Esophagus (tissue), 2 donors: ENCODE data around the gene UGT1A7. TPM values are rescaled to one million over a fixed set of nuclear protein-coding genes. Genes with fewer than 3 reads are reported as not detected.

Source experiments
- H3K27ac ChIP-seq, 2 donors: one replicate each; pipeline ENCODE4 v1.5.1; 2013; ENCODE audit warnings: low read depth in 2 of 2, mild to moderate bottlenecking in 2 of 2, inconsistent platforms in 1 of 2, low read length in 1 of 2, moderate library complexity in 1 of 2
- H3K27me3 ChIP-seq, 2 donors: one replicate each; pipeline ENCODE4 v1.6.1; 2013; ENCODE audit warnings: low read length in 2 of 2, control low read depth in 1 of 2, mild to moderate bottlenecking in 1 of 2; ENCODE audit not compliant: insufficient read depth in 2 of 2, control insufficient read depth in 1 of 2
- H3K36me3 ChIP-seq, 2 donors: one replicate each; pipeline ENCODE4 v1.6.1; 2013; ENCODE audit warnings: low read length in 1 of 2; ENCODE audit not compliant: control insufficient read depth in 2 of 2, insufficient read depth in 2 of 2
- H3K4me1 ChIP-seq, 2 donors: one replicate each; pipeline ENCODE4 v1.6.1; 2013; ENCODE audit warnings: low read length in 1 of 2; ENCODE audit not compliant: control insufficient read depth in 2 of 2, insufficient read depth in 2 of 2
- H3K4me3 ChIP-seq, 2 donors: one replicate each; pipeline ENCODE4 v1.5.1; 2013; ENCODE audit warnings: low read length in 2 of 2, mild to moderate bottlenecking in 2 of 2, low read depth in 1 of 2, moderate library complexity in 1 of 2
- H3K9me3 ChIP-seq, 2 donors: one replicate each; pipeline ENCODE4 v1.6.1; 2013; ENCODE audit warnings: mild to moderate bottlenecking in 2 of 2, low read depth in 1 of 2, low read length in 1 of 2, moderate library complexity in 1 of 2; ENCODE audit not compliant: control insufficient read depth in 2 of 2, insufficient read depth in 1 of 2
- WGBS, 2 donors: extraction: QIAGEN DNeasy Blood & Tissue Kit; methylation state at CpG; one replicate each; pipeline ENCODE4 v1.1.7; 2013; 5-methylcytosine and 5-hydroxymethylcytosine counted together
- polyA plus RNA-seq, 2 donors: library from polyadenylated mRNA; stranded (reverse); fragments of 200-250 nt; gene quantifications; one replicate each; pipeline ENCODE4 v1.2.3, GENCODE V29; 2013
- donor health status: healthy with polysubstance abuse.
- donor health status: Bipolar disorder and iron deficiency.

The UGT1A7 gene
- polyA plus RNA-seq, 2 donors = 28.8 to 54.2 TPM

- WGBS, 2 donors = 77 to 81% methylated on average over 10 of the region's 10 CpGs
Observed at GRCh38 chr2:233807966-233808935, 126.5 kb downstream of the UGT1A7 start.

GRCh38 chr2:233810385-233810784 lies 128.7 kb downstream of the UGT1A7 start:
- Histone ChIP-seq H3K36me3 (no peaks in the 10 kb centered on the region), H3K27me3 (no peaks in the 10 kb centered on the region), H3K4me1 (no peaks in the 10 kb centered on the region), H3K27ac (no peak overlapping the region), H3K9me3 (peaks cover 0 to 2% of the 10 kb centered on the region in 2 donors), H3K4me3 (no peak overlapping the region)
- WGBS, 2 donors = 83 to 89% methylated on average over 6 of the region's 6 CpGs

More at GRCh38 chr2:233807966-233808935, 126.5 kb downstream of the UGT1A7 start:
- H3K27ac ChIP-seq = no peak overlapping the region
- no peaks in the 10 kb centered on the region for H3K36me3 ChIP-seq
- H3K9me3 ChIP-seq = peaks cover 0 to 2% of the 10 kb centered on the region in 2 donors
- H3K4me1 ChIP-seq = no peaks in the 10 kb centered on the region
- no peaks in the 10 kb centered on the region for H3K27me3 ChIP-seq
- H3K4me3 ChIP-seq = no peak overlapping the region

GRCh38 chr2:233811087-233811486 lies 129.4 kb downstream of the UGT1A7 start:
- peaks cover 0 to 2% of the 10 kb centered on the region in 2 donors for H3K9me3 ChIP-seq
- H3K27me3 ChIP-seq = no peaks in the 10 kb centered on the region
- no peak overlapping the region for H3K4me3 ChIP-seq
- 70 to 86% methylated on average over 4 of the region's 4 CpGs for WGBS, 2 donors
- H3K4me1 ChIP-seq = no peaks in the 10 kb centered on the region
- no peaks in the 10 kb centered on the region for H3K36me3 ChIP-seq
- no peak overlapping the region for H3K27ac ChIP-seq

- no peaks in the 10 kb centered on the region for H3K4me1 ChIP-seq
- H3K27me3 ChIP-seq = no peaks in the 10 kb centered on the region
- H3K9me3 ChIP-seq = peaks cover 0 to 5% of the 10 kb centered on the region in 2 donors
- no peak overlapping the region for H3K4me3 ChIP-seq
- WGBS, 2 donors = 86 to 91% methylated on average over 8 of the region's 8 CpGs
- no peaks in the 10 kb centered on the region for H3K36me3 ChIP-seq
- no peak overlapping the region for H3K27ac ChIP-seq
Observed at GRCh38 chr2:233811732-233812131, 130.0 kb downstream of the UGT1A7 start.

GRCh38 chr2:233813236-233814055 lies 131.7 kb downstream of the UGT1A7 start:
- no peak overlapping the region for H3K27ac ChIP-seq
- peaks cover 0 to 2% of the 10 kb centered on the region in 2 donors for H3K4me1 ChIP-seq
- no peak overlapping the region for H3K4me3 ChIP-seq
- no peaks in the 10 kb centered on the region for H3K27me3 ChIP-seq
- peaks cover 0 to 5% of the 10 kb centered on the region in 2 donors for H3K9me3 ChIP-seq
- WGBS, 2 donors = 81 to 88% methylated on average over 3 of the region's 3 CpGs
- no peaks in the 10 kb centered on the region for H3K36me3 ChIP-seq

GRCh38 chr2:233814056-233814835 lies 132.5 kb downstream of the UGT1A7 start:
- Histone ChIP-seq H3K9me3 (peaks cover 0 to 5% of the 10 kb centered on the region in 2 donors), H3K4me3 (no peak overlapping the region), H3K4me1 (peaks cover 0 to 2% of the 10 kb centered on the region in 2 donors), H3K27me3 (no peaks in the 10 kb centered on the region), H3K27ac (no peak overlapping the region), H3K36me3 (no peaks in the 10 kb centered on the region)
- 62% methylated on average over 2 of the region's 2 CpGs for WGBS, 2 donors

- H3K36me3 ChIP-seq = no peaks in the 10 kb centered on the region
- H3K4me3 ChIP-seq = no peak overlapping the region
- peaks cover 0 to 2% of the 10 kb centered on the region in 2 donors for H3K4me1 ChIP-seq
- H3K9me3 ChIP-seq = peaks cover 0 to 5% of the 10 kb centered on the region in 2 donors
- H3K27me3 ChIP-seq = no peaks in the 10 kb centered on the region
- whole genome bisulfite sequencing, 2 donors = 76 to 84% methylated on average over 6 of the region's 6 CpGs
- no peak overlapping the region for H3K27ac ChIP-seq
Observed at GRCh38 chr2:233815861-233816260, 134.2 kb downstream of the UGT1A7 start.

GRCh38 chr2:233816334-233816733 lies 134.6 kb downstream of the UGT1A7 start:
- H3K36me3 ChIP-seq = no peaks in the 10 kb centered on the region
- H3K27ac ChIP-seq = no peak overlapping the region
- H3K9me3 ChIP-seq = peaks cover 0 to 3% of the 10 kb centered on the region in 2 donors
- H3K27me3 ChIP-seq = no peaks in the 10 kb centered on the region
- no peak overlapping the region for H3K4me3 ChIP-seq
- peaks cover 0 to 2% of the 10 kb centered on the region in 2 donors for H3K4me1 ChIP-seq
- WGBS, 2 donors = 55 to 58% methylated on average over 2 of the region's 2 CpGs

- WGBS, 2 donors = 81 to 88% methylated on average over 4 of the region's 4 CpGs
- H3K4me1 ChIP-seq = peaks cover 0 to 2% of the 10 kb centered on the region in 2 donors
- H3K36me3 ChIP-seq = no peaks in the 10 kb centered on the region
- no peaks in the 10 kb centered on the region for H3K27me3 ChIP-seq
- no peak overlapping the region for H3K27ac ChIP-seq
- peaks cover 0 to 2% of the 10 kb centered on the region in 2 donors for H3K9me3 ChIP-seq
- no peak overlapping the region for H3K4me3 ChIP-seq
Observed at GRCh38 chr2:233816771-233817170, 135.1 kb downstream of the UGT1A7 start.
